Suprapubic skin (tissue), 4 donors: ENCODE results near the gene ZNF514.

Experiments
- CTCF ChIP-seq, 2 donors: fragments of 200-600 bp in 1 of 2; fragments of 450-650 bp in 1 of 2; sonication (generic) in 1 of 2; IDR thresholded peaks; one replicate each; pipeline ENCODE4 v1.5.1; 2016 to 2019; ENCODE audit warnings: antibody characterized with exemption in 2 of 2, mild to moderate bottlenecking in 1 of 2, moderate library complexity in 1 of 2
- POLR2A ChIP-seq, 2 donors: fragments of 450-650 bp; IDR thresholded peaks; one replicate each; pipeline ENCODE4 v1.6.1; 2017; ENCODE audit warnings: antibody characterized with exemption in 2 of 2, mild to moderate bottlenecking in 2 of 2, moderate library complexity in 2 of 2
- POLR2AphosphoS5 ChIP-seq, 3 donors: sonication (generic); formaldehyde crosslinking; IDR thresholded peaks; one replicate each; pipeline ENCODE4 v1.6.1; 2017; ENCODE audit warnings: antibody characterized with exemption in 3 of 3

- no peak for TF ChIP-seq POLR2A (IDR thresholded peaks at IDR 0.05)
- no peak for TF ChIP-seq CTCF (IDR thresholded peaks at IDR 0.05)
- no peak for TF ChIP-seq POLR2AphosphoS5 (IDR thresholded peaks at IDR 0.05)
Observed at GRCh38 chr2:95159690-95160449, at the start of gene ZNF514.
